EH (cell line): ENCODE measurements around the gene ITGB1.
"Not testable (repeated sequence)": the region's sequence is repeated elsewhere in the genome, so short reads cannot be mapped to it uniquely, and the experiment has no call there.

Source experiments
- DNase-seq: peaks from one replicate; pipeline ENCODE4 v3.0.0-alpha.2; 2015; ENCODE audit warnings: low read depth

Gene ITGB1

GRCh38 chr10:32938554-32939061 is 19.4 kb downstream of the ITGB1 start:
- DNase-seq: peak; percentile 58

- peak; percentile 69 for DNase-seq
Measured at GRCh38 chr10:32937911-32938424, 20.1 kb downstream of the ITGB1 start.

GRCh38 chr10:32932225-32932729 is 25.8 kb downstream of the ITGB1 start:
- DNase-seq: no peak

GRCh38 chr10:32931593-32931992 is 26.4 kb downstream of the ITGB1 start:
- DNase-seq: no peak

- no peak for DNase-seq
Measured at GRCh38 chr10:32930036-32930435, 28.0 kb downstream of the ITGB1 start.

GRCh38 chr10:32929634-32930033 is 28.4 kb downstream of the ITGB1 start:
- DNase-seq: no peak

- DNase-seq: no peak
Measured at GRCh38 chr10:32927750-32928149, 30.3 kb downstream of the ITGB1 start.

GRCh38 chr10:32923849-32924248 is 34.2 kb downstream of the ITGB1 start:
- no peak for DNase-seq

- no peak for DNase-seq
Measured at GRCh38 chr10:32923134-32923533, 34.9 kb downstream of the ITGB1 start.

GRCh38 chr10:32922170-32922569 is 35.9 kb downstream of the ITGB1 start:
- no peak for DNase-seq

- DNase-seq: not testable (repeated sequence)
Measured at GRCh38 chr10:32917817-32918216, 40.2 kb downstream of the ITGB1 start.

GRCh38 chr10:32911285-32912016 is 46.6 kb downstream of the ITGB1 start:
- DNase-seq: no peak

- not testable (repeated sequence) for DNase-seq
Measured at GRCh38 chr10:32909970-32910369, 48.1 kb downstream of the ITGB1 start.

- no peak for DNase-seq
Measured at GRCh38 chr10:32909456-32909855, 48.6 kb downstream of the ITGB1 start.

GRCh38 chr10:32906595-32906994 is 51.4 kb downstream of the ITGB1 start:
- no peak for DNase-seq

GRCh38 chr10:32905466-32905865 is 52.6 kb downstream of the ITGB1 start:
- peak; percentile 42 for DNase-seq

GRCh38 chr10:32901815-32902214 is 56.2 kb downstream of the ITGB1 start:
- no peak for DNase-seq

GRCh38 chr10:32895200-32895968 is 62.6 kb downstream of the ITGB1 start:
- DNase-seq: not testable (repeated sequence)

GRCh38 chr10:32893916-32894664 is 63.9 kb downstream of the ITGB1 start:
- DNase-seq: no peak

- DNase-seq: peak; percentile 18
Measured at GRCh38 chr10:32893434-32893833, 64.6 kb downstream of the ITGB1 start.

- DNase-seq: no peak
Measured at GRCh38 chr10:32891261-32891660, 66.8 kb downstream of the ITGB1 start.

GRCh38 chr10:32890444-32890843 is 67.6 kb downstream of the ITGB1 start:
- no peak for DNase-seq
